HepG2 (cell line): Measurements from ENCODE around the gene SLA2. TPM values are rescaled to one million over a fixed set of nuclear protein-coding genes. Genes with fewer than 3 reads are reported as not detected.

ENCODE experiments used
- ATAC-seq: fragments of 200-7000 bp; cut with Tn5 transposase; 3 replicates; pipeline ENCODE4 v1.9.1; 2020; ENCODE audit warnings: mild to moderate bottlenecking, moderate library complexity
- BruUV-seq: library from RNA; stranded (reverse); fragments of 400-500 nt; replicated peaks from 2 replicates; lab custom pipeline; 2021; lab: Mats Ljungman, UMichigan
- CTCF ChIA-PET: fragments of 300-600 bp; formaldehyde crosslinking; extraction: SDS; loops from one replicate; lab custom pipeline; 2021; ENCODE audit warnings: low total read pairs, inconsistent platforms, low intra/inter-chr PET ratio; lab: Yijun Ruan, JAX
- POLR2A ChIA-PET: fragments of 350-600 bp; sonication (Branson Sonifier 250); formaldehyde crosslinking; loops from one replicate; lab custom pipeline; 2020; ENCODE audit warnings: antibody characterized with exemption, inconsistent platforms; lab: Yijun Ruan, JAX
- DNase-seq: peaks from one replicate; pipeline ENCODE4 v3.0.0-alpha.2; 2015; ENCODE audit warnings: low spot score
- FAIRE-seq: peaks from 3 replicates; lab custom pipeline; 2011; peaks lifted over from hg19 to GRCh38; lab: Jason Lieb, UNC
- H2AFZ ChIP-seq: one replicate; pipeline ENCODE4 v1.6.1; 2011; ENCODE audit warnings: low read length, inconsistent platforms
- H3K27ac ChIP-seq: fragments of 300-600 bp; 3 replicates; pipeline ENCODE4 v1.8.0; 2011; ENCODE audit warnings: mixed run types, mild to moderate bottlenecking, mixed read lengths, low read length, inconsistent platforms; ENCODE audit not compliant: insufficient read depth; ENCODE audit errors: extremely low read length
- H3K27me3 ChIP-seq, 2 experiments: fragments of 200-600 bp in 1 of 2; 2 replicates in 1 of 2; 3 replicates in 1 of 2; pipeline versions ENCODE4 v1.6.0 to v1.8.0; 2011; ENCODE audit warnings: low read length in 2 of 2, mild to moderate bottlenecking in 2 of 2, moderate library complexity in 2 of 2, inconsistent platforms in 1 of 2; ENCODE audit not compliant: insufficient read depth in 2 of 2, control insufficient read depth in 1 of 2
- H3K36me3 ChIP-seq, 2 experiments: fragments of 200-600 bp in 1 of 2; replicated peaks in 1 of 2; 2 replicates in 1 of 2; 3 replicates in 1 of 2; pipeline versions ENCODE4 v1.5.1 to v1.8.0; 2011; ENCODE audit warnings: low read length in 2 of 2, inconsistent platforms in 1 of 2; ENCODE audit not compliant: insufficient read depth in 2 of 2, control insufficient read depth in 1 of 2
- H3K4me1 ChIP-seq: 2 replicates; pipeline ENCODE4 v1.5.1; 2012; ENCODE audit warnings: low read length, inconsistent platforms; ENCODE audit not compliant: insufficient read depth
- H3K4me2 ChIP-seq: 2 replicates; pipeline ENCODE4 v1.6.0; 2011; ENCODE audit warnings: low read depth, low read length, inconsistent platforms
- H3K4me3 ChIP-seq, 3 experiments: fragments of 200-600 bp in 1 of 3; sonication (generic), shearing (Covaris generic) in 1 of 3; replicated peaks in 1 of 3; 2 replicates each; pipeline ENCODE4 v1.5.1; 2011 to 2016; ENCODE audit warnings: low read length in 3 of 3, inconsistent platforms in 2 of 3, low read depth in 2 of 3, mild to moderate bottlenecking in 2 of 3, control low read depth in 1 of 3, mixed read lengths in 1 of 3; ENCODE audit not compliant: insufficient read depth in 1 of 3
- H3K79me2 ChIP-seq: one replicate; pipeline ENCODE4 v1.6.1; 2011; ENCODE audit warnings: low read length, inconsistent platforms; ENCODE audit not compliant: insufficient read depth
- H3K9ac ChIP-seq: 2 replicates; pipeline ENCODE4 v1.6.0; 2011; ENCODE audit warnings: mild to moderate bottlenecking, low read depth, low read length, inconsistent platforms; ENCODE audit not compliant: insufficient read depth
- H3K9me3 ChIP-seq: 2 replicates; pipeline ENCODE4 v1.5.1; 2012; ENCODE audit warnings: mild to moderate bottlenecking, low read length
- H4K20me1 ChIP-seq: 2 replicates; pipeline ENCODE4 v1.6.0; 2011; ENCODE audit warnings: inconsistent platforms, mild to moderate bottlenecking, low read length, moderate library complexity; ENCODE audit not compliant: insufficient read depth
- ARNT ChIP-seq: fragments of 450-650 bp; IDR thresholded peaks from 2 replicates; pipeline ENCODE4 v1.6.1; 2017
- BRCA1 ChIP-seq: sonication (generic); formaldehyde crosslinking; IDR thresholded peaks from 2 replicates; pipeline ENCODE4 v1.4.0; 2020; ENCODE audit warnings: missing genetic modification reagents
- CEBPB ChIP-seq: IDR thresholded peaks from 2 replicates; pipeline ENCODE4 v1.6.1; 2011; ENCODE audit warnings: low read depth, low read length, improper control_type of control experiment, borderline replicate concordance
- FLYWCH1 ChIP-seq: sonication (generic); formaldehyde crosslinking; IDR thresholded peaks from 2 replicates; pipeline ENCODE4 v1.8.1; 2023; ENCODE audit warnings: mild to moderate bottlenecking, missing genetic modification reagents
- GATAD1 ChIP-seq: IDR thresholded peaks from 2 replicates; pipeline ENCODE4 v1.6.1; 2016; ENCODE audit warnings: missing genetic modification reagents, missing compliant biosample characterization
- GZF1 ChIP-seq: sonication (generic); formaldehyde crosslinking; IDR thresholded peaks from 2 replicates; pipeline ENCODE4 v1.5.1; 2020; ENCODE audit warnings: mild to moderate bottlenecking, missing genetic modification reagents
- HNRNPUL1 ChIP-seq: fragments of 200-400 bp; formaldehyde crosslinking; IDR thresholded peaks from 2 replicates; pipeline ENCODE4 v1.6.1; 2017; ENCODE audit warnings: low read depth, mild to moderate bottlenecking, low read length, moderate library complexity
- POLR2AphosphoS5 ChIP-seq: IDR thresholded peaks from 2 replicates; pipeline ENCODE4 v1.6.1; 2012; ENCODE audit warnings: low read depth, low read length
- SNRNP70 ChIP-seq: fragments of 200-400 bp; formaldehyde crosslinking; IDR thresholded peaks from 2 replicates; pipeline ENCODE4 v1.6.1; 2017; ENCODE audit warnings: mild to moderate bottlenecking, low read depth, low read length, moderate library complexity
- SOX5 ChIP-seq: IDR thresholded peaks from 2 replicates; pipeline ENCODE4 v1.6.1; 2016; ENCODE audit warnings: borderline replicate concordance
- ZBTB1 ChIP-seq: sonication (generic); formaldehyde crosslinking; IDR thresholded peaks from 2 replicates; pipeline ENCODE4 v1.4.0; 2020; ENCODE audit warnings: missing genetic modification reagents, borderline replicate concordance
- ZNF282 ChIP-seq: fragments of 450-650 bp; IDR thresholded peaks from 2 replicates; pipeline ENCODE4 v1.6.1; 2018; ENCODE audit not compliant: partially characterized antibody
- ZNF292 ChIP-seq: sonication (generic); formaldehyde crosslinking; IDR thresholded peaks from 2 replicates; pipeline ENCODE4 v1.8.1; 2022; ENCODE audit warnings: mild to moderate bottlenecking, low read depth, missing genetic modification reagents, borderline replicate concordance
- WGBS: methylation state at CpG from one replicate; pipeline ENCODE4 v1.1.6; 2017; ENCODE audit warnings: low lambda C conversion rate; 5-methylcytosine and 5-hydroxymethylcytosine counted together
- in situ Hi-C: cut with HindIII; loops from 2 replicates; pipeline ENCODE4 v1.10.0; 2017; ENCODE audit warnings: low pct_unique_long_range_greater_than_20kb; ENCODE audit not compliant: extremely low pct_ligation_motif_present
- intact Hi-C: fragments of 100-400 bp; cut with micrococcal nuclease; formaldehyde crosslinking; loops from one replicate; pipeline ENCODE4 v1.10.0; 2022; ENCODE audit not compliant: unreplicated experiment
- polyA plus RNA-seq, 8 experiments: library from polyadenylated mRNA; depleted of rRNA in 3 of 8; stranded (reverse) in 7 of 8; unstranded in 1 of 8; fragments of >200 nt; fragmentation: Illumina TruSeq in 4 of 8; extraction: Trizol in 4 of 8; gene quantifications; 2 replicates each; pipeline versions ENCODE4 v1.2.1 to v1.2.3, GENCODE V29; 2011 to 2016; ENCODE audit warnings: low read depth in 4 of 8, missing spikeins in 1 of 8, mixed read lengths in 1 of 8; ENCODE audit not compliant: insufficient read depth in 1 of 8
- total RNA-seq, 5 experiments: library from RNA; depleted of rRNA; stranded (reverse); fragments of >200 nt; fragmentation: Illumina TruSeq; extraction: Trizol; gene quantifications; 2 replicates each; pipeline ENCODE4 v1.2.3, GENCODE V29; 2016; ENCODE audit warnings: low read depth in 1 of 5
- TF ChIP-seq, protein P1 (sequence below), 2 experiments: fragments of 450-650 bp in 1 of 2; sonication (generic) in 1 of 2; formaldehyde crosslinking in 1 of 2; IDR thresholded peaks; 2 replicates each; pipeline versions ENCODE4 v1.6.1 to v1.8.0; 2016 to 2022; ENCODE audit warnings: antibody characterized with exemption in 1 of 2, mild to moderate bottlenecking in 1 of 2, missing genetic modification reagents in 1 of 2

SLA2 gene
- total and polyA plus RNA-seq, 2 of the 13 experiments (the other 11 are each of a cell fraction or from before 2014, with no cell fraction given), result 1.6 to 3.6 TPM

DNA sequence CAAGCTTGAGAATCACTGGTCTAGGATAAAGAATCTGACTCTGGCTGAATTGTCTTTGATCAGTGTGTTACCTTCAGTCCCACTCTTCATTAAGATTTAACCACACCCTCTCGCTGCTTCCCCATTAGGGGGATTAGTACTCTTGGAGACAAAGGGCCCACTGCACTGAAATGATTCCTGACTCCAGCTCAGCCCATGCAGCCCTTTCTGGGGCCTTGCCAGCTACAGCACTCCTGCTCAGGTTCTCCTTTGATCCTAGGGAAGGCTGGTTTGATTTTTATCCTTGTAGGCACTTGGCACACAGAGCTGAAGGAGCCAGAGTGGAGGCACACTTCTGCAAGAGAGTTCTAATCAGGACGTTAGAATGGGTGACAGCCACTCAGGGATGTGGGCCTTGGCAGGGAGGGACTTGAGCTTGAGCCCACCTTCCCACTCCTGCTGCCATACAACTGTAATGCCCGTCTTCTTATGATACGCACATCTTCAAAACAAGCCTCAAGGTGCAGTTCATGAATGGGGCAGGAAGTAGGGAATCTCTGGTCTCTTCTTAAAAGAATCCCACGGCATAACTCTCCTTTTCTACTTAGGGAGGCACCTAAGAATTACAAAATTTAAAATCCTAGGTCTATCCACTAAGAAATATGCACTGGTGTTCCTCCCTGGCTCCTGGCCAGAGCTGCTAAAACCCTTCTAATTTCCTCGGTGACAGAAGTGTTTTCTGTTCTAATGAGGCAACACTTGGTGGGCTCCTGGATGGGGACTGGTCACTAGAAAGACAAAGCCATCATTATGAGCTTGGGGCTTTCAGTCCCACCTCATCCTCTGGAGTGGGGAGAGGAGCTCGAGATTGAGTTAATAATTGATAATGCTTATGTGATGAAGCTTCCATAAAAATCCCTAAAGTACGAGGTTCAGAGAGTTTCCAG is 1.5 kb upstream of the SLA2 start:
- WGBS, result 30% methylated on average over 8 of the region's 8 CpGs
- no peaks in the 10 kb centered on the region for H4K20me1 ChIP-seq
- H3K27ac ChIP-seq, result peak overlapping the region; percentile 59
- ChIA-PET POLR2A (interaction anchor here (0.6 to 3.1 kb wide), 11 partner anchors 9 to 1825 kb away, joined by 3 to 14 read pairs (median 4); partner anchors contain the start of genes RAB5IF and RALGAPB), CTCF (no interaction called here)
- H3K36me3 ChIP-seq, result no peaks in the 10 kb centered on the region; a peak in 1 of 5 replicates
- ATAC-seq (peak; percentile 77), DNase-seq (peak; percentile 96), FAIRE-seq (peak; percentile 94)
- in situ Hi-C loops, result no loop called here
- intact Hi-C loops, result no loop called here
- no peaks in the 10 kb centered on the region for H3K79me2 ChIP-seq
- no peak overlapping the region for H2AFZ ChIP-seq
- H3K9me3 ChIP-seq, result no peaks in the 10 kb centered on the region
- BruUV-seq, result TSS peak; percentile 87
- peak overlapping the region; percentile 50 for H3K4me2 ChIP-seq
- peaks cover 68% of the 10 kb centered on the region for H3K4me1 ChIP-seq
- H3K4me3 ChIP-seq, result peak overlapping the region in 1 of 3 experiments; percentile 3; a peak in 1 of 6 replicates
- H3K9ac ChIP-seq, result peak overlapping the region; percentile 32
- no peaks in the 10 kb centered on the region for H3K27me3 ChIP-seq
- TF ChIP-seq SNRNP70, result no peak
- no peak for TF ChIP-seq ARNT
- TF ChIP-seq POLR2AphosphoS5, result no peak; the same call in 1 of the 2 replicates
- no peak for TF ChIP-seq BRCA1 (CRISPR knock-in tag)
- no peak for TF ChIP-seq FLYWCH1 (CRISPR knock-in tag)
- no peak for TF ChIP-seq ZNF282
- no peak for TF ChIP-seq HNRNPUL1
- no peak for TF ChIP-seq GZF1 (CRISPR knock-in tag)
- no peak for TF ChIP-seq GATAD1
- TF ChIP-seq CEBPB, result peak; percentile 28; the same call in 1 of the 2 replicates
- TF ChIP-seq, protein P1, sequence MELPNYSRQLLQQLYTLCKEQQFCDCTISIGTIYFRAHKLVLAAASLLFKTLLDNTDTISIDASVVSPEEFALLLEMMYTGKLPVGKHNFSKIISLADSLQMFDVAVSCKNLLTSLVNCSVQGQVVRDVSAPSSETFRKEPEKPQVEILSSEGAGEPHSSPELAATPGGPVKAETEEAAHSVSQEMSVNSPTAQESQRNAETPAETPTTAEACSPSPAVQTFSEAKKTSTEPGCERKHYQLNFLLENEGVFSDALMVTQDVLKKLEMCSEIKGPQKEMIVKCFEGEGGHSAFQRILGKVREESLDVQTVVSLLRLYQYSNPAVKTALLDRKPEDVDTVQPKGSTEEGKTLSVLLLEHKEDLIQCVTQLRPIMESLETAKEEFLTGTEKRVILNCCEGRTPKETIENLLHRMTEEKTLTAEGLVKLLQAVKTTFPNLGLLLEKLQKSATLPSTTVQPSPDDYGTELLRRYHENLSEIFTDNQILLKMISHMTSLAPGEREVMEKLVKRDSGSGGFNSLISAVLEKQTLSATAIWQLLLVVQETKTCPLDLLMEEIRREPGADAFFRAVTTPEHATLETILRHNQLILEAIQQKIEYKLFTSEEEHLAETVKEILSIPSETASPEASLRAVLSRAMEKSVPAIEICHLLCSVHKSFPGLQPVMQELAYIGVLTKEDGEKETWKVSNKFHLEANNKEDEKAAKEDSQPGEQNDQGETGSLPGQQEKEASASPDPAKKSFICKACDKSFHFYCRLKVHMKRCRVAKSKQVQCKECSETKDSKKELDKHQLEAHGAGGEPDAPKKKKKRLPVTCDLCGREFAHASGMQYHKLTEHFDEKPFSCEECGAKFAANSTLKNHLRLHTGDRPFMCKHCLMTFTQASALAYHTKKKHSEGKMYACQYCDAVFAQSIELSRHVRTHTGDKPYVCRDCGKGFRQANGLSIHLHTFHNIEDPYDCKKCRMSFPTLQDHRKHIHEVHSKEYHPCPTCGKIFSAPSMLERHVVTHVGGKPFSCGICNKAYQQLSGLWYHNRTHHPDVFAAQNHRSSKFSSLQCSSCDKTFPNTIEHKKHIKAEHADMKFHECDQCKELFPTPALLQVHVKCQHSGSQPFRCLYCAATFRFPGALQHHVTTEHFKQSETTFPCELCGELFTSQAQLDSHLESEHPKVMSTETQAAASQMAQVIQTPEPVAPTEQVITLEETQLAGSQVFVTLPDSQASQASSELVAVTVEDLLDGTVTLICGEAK (IDR thresholded peaks at IDR 0.05), result no peak
- TF ChIP-seq, protein P1 (CRISPR knock-in tag; IDR thresholded peaks at IDR 0.05), result no peak
- TF ChIP-seq ZBTB1 (CRISPR knock-in tag), result no peak
- peak; percentile 69; the same call in 1 of the 2 replicates for TF ChIP-seq SOX5
- 0 out of 2 replicates have a peak, but pooled peaks have one; percentile 11 for TF ChIP-seq ZNF292
